HS-5 (cell line): ENCODE measurements around the gene NDST3.
A peak's percentile ranks its signal among the peaks of the same experiment; 100 is the strongest.

Experiments
- DNase-seq: peaks from one replicate; pipeline ENCODE4 v3.0.0-alpha.2; 2012; ENCODE audit warnings: low read depth

Gene NDST3

GRCh38 chr4:118034053-118034785 lies at the start of gene NDST3:
NDST3 (plus strand) TSS chr4:118034486; CDS start chr4:118053911, 19,425 bp downstream.
- peak; percentile 41 for DNase-seq

GRCh38 chr4:117986321-117986720 lies 48.0 kb upstream of the NDST3 start:
- DNase-seq, result no peak

GRCh38 chr4:117987464-117987863 lies 46.8 kb upstream of the NDST3 start:
- DNase-seq, result no peak

- DNase-seq, result no peak
These were observed 37.4 kb upstream of the NDST3 start for GRCh38 chr4:117996891-117997290.

- no peak for DNase-seq
These were observed 30.2 kb upstream of the NDST3 start for GRCh38 chr4:118004088-118004487.

- DNase-seq, result no peak
These were observed 28.4 kb upstream of the NDST3 start for GRCh38 chr4:118005883-118006282.

GRCh38 chr4:118012142-118012541 lies 22.1 kb upstream of the NDST3 start:
- DNase-seq, result no peak

- no peak for DNase-seq
These were observed 19.5 kb upstream of the NDST3 start for GRCh38 chr4:118014831-118015230.

- no peak for DNase-seq
These were observed 15.7 kb upstream of the NDST3 start for GRCh38 chr4:118018381-118019145.

- DNase-seq, result no peak
These were observed 7.5 kb upstream of the NDST3 start for GRCh38 chr4:118026806-118027205.

- DNase-seq, result no peak
These were observed 5.1 kb upstream of the NDST3 start for GRCh38 chr4:118029224-118029623.

- peak; percentile 14 for DNase-seq
These were observed 1.6 kb upstream of the NDST3 start for GRCh38 chr4:118032691-118033090.

GRCh38 chr4:118033148-118034052 lies 886 bp upstream of the NDST3 start:
- peak; percentile 29 for DNase-seq

- DNase-seq, result no peak
These were observed 1.0 kb downstream of the NDST3 start for GRCh38 chr4:118035309-118035708.

GRCh38 chr4:118036336-118036735 lies 2.0 kb downstream of the NDST3 start:
- DNase-seq, result no peak

- DNase-seq, result no peak
These were observed 3.7 kb downstream of the NDST3 start for GRCh38 chr4:118037955-118038354.

- no peak for DNase-seq
These were observed 12.0 kb downstream of the NDST3 start for GRCh38 chr4:118046323-118046722.

- DNase-seq, result no peak
These were observed 12.8 kb downstream of the NDST3 start for GRCh38 chr4:118047043-118047442.

- DNase-seq, result no peak
These were observed 24.7 kb downstream of the NDST3 start for GRCh38 chr4:118058955-118059354.

GRCh38 chr4:118059397-118059796 lies 25.1 kb downstream of the NDST3 start:
- no peak for DNase-seq

GRCh38 chr4:118076958-118077766 lies 42.9 kb downstream of the NDST3 start:
- DNase-seq, result no peak

GRCh38 chr4:118077767-118078105 lies 43.5 kb downstream of the NDST3 start:
- no peak for DNase-seq
